NOMO-1 treated with DMSO at 0.1 percent for 48 hours (cell line): Measurements from ENCODE around the gene ATAT1.

Experiments used
- DNase-seq: peaks from one replicate; lab custom pipeline; 2025; ENCODE audit not compliant: unreplicated experiment; lab: John Stamatoyannopoulos, UW

The ATAT1 gene

DNA sequence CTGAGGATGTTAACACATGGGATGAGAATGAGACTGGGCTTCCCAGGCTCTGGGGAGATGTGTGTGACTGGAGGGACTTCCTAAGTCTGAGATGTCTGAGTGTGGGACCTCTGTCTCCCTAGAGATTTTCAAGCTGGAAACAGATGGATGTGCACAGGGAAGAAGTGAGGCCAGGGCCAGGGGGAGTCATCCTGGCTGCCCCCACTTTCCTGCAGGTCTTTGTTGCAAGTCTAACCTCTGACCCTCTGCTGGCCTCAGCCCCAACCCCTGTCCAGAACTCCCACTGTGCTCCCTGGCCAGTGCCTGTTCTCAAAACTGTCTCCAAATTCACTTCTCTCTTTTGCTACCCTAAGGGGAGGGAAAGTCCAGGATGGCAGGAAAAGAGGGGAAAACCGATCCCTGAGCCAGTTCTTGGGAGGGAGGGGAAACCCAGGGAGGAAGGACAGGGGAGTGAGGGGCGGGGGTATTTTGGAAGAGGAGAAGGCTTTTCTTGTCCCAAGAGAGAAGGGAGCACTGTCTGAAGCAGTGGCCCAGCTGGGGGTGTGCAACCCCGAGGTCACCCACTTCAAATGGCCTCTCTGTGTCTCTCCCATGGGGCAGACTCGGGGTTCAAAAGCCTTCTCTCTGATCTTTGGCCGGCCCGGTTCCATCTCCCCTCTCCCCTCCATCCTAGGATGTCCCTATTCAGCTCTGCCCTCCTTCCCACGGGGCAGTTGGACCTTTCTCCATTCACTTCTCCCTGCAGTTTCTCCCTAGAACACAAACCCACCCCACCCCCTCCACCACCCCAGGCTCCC lies 56.7 kb downstream of the ATAT1 start:
- no peak for DNase-seq

DNA sequence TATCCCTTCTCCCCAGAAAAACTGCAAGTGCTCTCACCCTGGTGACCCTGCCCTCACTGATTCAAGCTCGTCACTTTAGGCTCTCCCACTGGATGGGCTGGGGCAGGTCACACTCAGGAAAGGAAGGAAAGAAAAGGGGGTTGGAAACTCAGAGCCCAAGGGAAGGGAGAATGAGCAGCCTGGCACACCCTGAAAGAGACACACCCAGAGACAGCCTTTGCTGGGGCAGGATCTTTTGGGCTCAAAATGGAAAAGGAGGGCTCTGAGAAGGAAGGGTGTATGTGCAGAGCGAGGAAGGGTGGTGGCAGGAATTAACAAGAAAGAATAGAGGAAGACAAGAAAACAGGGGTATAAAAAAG lies 57.3 kb downstream of the ATAT1 start:
- DNase-seq, result no peak

DNA sequence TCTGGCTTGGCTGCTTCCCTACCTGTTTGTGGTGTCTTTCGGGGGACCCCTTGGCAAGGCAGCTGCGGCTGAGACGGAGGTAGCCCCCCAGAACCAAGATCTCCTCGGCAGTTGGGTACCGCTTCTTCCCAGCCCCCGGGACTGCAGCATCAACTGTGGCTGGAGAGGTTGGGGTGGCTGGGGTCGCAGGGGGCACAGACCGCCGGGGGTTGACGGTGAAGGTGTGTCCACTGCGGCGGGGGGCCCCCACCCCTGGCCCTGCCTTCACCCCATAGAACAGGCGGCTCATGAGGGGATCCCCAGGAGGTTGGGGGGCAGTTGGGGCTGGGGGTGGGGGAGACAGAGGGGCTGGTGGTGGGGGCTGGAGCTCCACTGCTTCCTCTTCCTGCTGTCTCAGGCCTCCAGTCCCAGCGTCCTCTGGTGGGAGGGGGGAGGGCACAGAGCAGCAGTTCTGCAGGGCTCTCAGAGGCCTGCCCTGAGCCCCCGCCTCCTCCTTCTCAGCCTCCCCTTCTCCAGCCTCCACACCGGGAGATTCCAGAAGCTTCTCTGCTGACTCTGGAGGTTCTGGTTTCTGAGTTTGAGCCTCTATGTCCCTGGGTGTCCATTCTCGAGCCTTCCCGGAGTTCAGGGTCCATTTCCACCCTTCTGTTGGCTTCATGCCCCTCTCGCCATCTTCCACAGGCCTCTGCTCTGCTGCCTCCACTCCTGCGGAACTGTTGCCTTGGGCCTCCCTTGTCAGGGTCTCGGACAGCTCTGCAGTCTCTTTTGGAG lies 57.9 kb downstream of the ATAT1 start:
- peak; percentile 64 for DNase-seq

DNA sequence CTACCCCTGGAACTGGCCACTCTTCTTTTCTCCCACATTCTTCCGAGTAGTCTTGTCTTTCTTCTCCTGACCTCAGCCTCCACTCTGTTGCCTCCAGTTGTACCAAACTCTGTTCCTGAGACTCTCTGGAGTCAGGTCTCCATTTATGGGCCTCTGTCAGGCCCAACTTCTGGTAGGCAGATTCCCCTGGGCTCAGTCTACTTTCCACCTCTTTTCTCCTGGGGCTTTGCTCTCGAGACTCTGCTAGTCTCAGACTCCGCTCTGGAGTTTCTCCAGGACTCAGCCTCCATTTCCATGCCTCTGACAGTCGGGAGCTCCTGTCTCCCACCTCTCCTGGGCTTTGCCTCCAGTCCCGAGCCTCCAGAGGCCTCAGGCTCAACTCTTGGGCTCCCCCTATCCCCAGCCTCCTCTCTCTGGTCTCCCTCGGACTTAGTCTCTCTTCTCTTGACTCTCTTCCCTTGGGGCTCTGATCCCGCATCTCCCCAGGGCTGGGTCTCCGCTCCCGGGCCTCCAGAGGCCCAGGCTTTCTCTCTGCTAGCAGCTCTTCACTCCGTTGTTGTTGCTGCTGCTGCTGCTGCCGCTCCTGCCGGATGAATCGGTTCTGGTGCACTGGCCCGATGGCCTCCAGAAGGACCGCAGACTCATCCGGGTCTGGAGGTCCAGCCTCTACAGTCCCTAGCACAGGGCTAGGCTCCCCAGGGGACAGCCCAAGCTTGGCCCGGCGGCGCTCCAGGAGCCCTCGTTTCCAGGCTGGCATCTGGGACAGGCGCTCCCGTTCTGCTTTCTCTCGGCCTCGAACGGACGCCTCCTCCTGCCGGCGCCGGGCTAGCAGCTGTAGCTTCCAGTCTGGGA lies 58.7 kb downstream of the ATAT1 start:
- DNase-seq, result peak; percentile 43

DNA sequence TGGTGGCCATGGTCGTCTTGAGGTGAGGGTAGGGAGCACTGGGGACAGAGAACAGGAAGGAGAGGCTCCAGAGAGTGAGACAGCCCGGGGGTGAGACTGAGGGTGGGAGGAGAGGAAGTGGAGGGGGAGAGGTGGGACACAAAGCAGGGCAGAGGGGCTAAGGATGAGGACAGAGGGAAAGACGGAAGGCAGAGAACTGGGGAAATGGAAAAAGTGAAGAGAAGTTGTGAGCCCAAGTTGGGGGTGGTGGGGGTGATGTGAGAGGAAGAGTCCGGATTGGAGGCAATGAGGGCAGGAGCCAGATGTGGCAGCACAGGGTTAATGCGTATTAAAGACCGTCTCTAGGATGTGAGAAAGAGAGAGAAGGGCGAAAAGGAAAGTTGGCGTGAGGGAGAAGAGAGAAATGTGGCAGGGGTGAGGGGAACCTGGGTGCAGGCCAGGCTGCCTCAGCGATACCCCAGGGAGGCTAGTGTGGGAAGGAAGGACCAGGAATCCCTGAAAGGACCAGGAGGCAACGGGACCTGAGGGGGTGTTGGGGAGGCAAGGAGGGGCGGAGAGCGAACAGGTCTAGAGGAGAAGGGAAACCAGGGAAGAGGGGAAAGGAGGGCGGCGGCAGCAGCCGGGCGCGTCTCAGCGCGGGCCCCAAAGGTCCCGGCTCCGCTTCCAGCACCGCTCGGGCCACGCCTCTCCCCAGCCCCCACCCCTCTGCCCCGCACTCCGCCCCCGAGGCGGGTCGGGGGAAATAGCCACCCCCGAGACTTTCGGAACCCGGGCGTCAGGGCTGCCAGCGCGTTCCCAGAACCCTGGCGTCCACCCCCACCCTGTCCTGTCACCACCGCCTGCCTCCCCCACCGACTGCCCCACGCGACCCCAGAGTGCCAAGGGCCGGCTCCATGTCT lies 59.6 kb downstream of the ATAT1 start, which contains the start of gene PPP1R18:
TSS of gene PPP1R18 (minus strand) at position 637 of the 899 bp plus-strand sequence. CDS start at position 10, 627 bp downstream.
- DNase-seq, result peak; percentile 42

DNA sequence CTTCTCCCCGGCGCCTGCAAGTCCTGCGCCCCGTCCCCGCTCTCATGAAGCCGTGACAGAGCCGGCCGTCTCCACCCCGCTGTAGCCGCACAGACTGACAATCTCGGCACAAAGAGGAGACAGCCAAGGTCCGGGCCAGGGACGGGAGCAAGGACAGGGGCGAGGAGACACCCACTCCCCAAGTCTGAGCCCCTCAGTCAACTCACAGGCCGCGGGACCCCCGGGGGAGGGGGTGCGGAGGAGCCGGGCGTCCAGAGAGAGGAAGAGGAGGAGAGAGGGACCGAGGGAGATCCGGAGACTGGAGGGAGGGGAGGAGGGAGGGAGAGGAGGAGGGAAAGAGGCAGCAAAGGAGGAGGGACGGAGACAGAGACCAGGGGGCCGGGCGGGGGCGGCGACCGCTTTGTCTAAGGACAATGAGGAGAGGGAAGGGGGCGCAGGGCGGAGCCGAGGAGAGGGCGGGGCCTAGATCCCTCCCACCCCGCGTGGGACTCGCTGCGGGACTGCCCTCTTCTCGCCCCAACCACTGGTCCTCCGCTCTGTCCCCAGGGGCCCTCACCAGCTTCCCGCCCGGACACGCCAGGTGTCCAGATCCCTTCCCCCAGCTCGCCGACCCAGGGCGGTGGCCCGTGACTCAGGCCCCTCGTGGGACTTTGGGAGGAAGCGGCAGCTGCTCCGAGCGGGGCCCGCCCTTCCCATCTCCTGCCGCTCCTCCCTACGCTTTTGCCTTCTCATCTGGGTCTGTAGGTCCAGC lies 60.4 kb downstream of the ATAT1 start:
- peak; percentile 88 for DNase-seq

DNA sequence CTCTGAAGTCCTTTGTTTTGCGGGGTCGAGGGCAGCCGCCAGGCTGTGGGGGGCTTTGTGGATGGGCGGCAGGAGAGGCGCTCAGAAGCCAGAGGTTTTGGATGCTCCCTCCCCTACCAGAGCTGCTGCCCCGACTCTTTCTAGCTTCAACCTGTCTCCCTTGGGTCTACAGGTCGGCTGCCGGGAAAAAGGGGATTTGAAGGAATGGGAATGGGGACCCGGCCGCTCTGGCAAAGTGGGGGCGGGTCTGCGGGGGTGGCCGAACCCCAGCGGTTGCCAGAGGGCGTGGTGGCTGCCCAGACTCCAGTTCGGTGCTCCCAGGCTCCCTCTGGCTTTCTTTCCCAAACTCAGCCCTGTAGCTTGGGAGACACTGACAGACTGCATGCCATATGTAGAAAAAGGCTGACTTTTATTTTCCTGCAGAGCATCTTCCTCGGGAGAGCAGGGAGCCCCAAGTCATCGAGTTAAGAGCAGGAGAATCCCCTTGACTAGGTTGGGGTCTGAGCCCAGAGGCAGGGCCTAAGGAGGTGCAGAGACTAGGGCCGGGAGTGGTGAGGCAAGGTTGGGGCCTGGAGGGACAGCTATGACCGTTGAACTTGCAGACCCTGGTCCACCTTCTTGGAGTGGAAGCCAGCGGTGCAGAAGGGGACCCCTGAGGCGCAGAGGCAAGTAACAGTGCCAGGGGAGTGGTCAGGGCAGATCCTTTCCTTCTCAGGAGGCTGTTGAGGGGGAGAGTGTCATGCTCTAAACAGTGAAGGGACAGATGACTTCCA lies 61.2 kb downstream of the ATAT1 start:
- DNase-seq, result no peak

DNA sequence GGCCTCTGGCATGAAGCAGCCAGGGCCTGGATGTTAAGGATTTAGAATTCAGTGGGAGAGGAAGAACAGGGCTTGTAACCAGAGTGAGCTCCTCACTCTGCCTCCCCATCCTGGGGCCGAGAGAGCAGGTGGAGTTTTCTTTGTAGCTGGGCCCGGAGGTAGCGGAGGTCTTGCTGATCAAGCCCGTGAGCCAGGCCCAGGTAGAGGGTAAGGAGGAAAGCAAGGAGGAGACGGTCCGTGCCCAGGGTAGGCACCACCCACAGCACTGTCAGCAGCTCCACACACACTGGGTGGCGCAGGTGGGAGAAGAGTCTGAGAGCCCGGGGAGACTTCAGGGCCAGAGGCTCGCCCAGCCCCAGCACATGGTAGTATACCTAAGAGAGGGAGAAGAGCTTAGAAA lies 61.9 kb downstream of the ATAT1 start:
- DNase-seq, result no peak

DNA sequence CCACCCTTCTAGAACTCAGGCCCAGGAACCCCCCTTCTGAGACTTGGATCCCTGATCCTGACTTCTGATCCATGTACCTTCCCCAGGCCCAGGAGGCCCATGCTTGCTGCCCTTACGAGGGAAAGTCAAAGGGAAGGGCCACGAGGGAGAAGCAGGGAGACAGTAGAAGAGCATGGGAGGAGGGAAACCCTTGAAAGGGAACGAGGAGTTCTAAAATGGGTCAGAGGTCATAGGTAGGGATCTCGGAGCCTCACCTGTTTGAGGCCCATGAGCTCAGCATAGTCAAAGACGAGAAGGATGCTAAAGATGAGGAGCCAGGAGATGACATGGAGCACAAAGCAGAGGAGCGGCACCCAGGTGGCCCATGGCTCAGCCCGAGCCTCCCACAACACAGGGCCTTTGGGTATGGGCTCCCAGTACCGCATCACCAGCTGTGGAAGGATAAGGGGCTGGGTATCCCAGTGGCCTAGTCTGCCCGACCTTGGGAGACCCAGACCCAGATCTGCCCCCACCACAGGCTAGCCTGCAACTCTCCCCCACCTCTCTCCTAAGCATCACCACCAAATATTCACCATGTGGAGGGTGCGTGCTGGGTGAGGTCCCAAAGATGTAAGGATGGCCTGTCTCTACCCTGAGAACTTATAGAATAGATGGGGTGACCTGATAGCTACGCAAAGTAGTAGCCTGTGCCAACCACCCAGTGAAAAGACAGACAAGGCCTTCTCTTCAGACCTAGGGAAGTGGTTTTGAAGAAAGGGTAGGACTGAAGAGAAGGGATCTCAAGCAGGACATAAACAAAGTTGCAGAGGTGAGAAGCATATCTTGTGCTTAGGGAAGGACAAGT lies 62.6 kb downstream of the ATAT1 start:
- DNase-seq, result no peak

DNA sequence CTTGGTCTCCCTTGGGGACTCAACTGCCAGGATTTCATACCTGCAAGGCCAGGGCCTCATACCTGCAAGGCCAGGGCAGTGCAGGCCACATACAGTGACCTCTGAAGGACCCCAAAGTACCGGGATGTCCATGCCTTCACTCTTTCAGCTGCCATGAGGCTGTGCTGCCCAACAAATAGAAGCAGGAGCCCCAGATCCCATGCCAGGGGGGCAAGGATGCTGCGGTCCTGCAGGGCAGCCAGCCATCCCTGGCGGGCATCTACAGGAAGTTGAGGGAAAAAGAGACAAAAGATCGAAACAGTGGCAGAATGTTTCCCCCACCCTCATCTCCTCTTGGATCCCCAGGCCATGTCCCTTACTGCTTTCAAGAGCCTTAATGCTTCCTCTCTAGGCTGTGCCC lies 63.3 kb downstream of the ATAT1 start:
- no peak for DNase-seq

DNA sequence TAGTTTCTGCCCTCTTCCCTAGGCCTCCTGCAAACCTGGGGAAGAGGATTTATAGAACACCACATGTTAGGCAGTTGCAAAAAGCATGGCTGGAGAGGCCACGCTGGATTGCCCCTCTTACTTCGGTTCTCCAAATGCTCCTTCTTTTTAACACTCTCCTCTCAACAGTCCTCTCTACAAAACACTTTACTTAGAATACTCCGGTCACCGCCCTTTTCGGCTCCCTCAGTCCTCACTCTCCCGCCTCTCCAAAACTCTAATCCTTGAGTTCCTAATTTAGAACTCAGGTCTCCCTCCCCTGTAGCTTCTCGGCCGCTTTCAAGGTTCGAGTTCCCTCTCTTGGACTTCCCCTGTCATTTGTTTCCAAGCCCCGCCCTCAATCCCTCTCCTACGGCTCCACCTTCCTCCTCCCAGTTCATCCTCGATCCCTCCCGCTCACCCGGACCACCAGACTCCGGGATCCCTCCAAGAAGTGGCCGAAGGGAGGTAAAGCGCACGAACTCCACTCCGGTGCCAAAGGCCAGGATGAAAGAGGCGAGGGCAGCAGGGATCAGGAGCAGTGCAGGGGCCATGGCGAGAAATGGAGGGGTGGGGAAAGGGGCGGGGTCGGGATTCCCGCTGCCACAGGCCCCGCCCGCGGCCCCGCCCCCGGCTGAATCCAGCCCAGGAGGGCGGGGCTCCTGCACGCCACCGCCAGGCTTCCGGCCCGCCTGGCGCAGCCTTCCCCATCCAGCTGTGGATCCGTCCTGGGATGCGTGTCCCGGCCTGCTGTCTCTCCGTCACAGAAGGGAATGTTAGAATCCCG lies 63.9 kb downstream of the ATAT1 start, which contains the start of gene NRM:
TSS of gene NRM (minus strand) at position 582 of the 805 bp plus-strand sequence. CDS start at position 572, 10 bp downstream.
- peak; percentile 78 for DNase-seq

DNA sequence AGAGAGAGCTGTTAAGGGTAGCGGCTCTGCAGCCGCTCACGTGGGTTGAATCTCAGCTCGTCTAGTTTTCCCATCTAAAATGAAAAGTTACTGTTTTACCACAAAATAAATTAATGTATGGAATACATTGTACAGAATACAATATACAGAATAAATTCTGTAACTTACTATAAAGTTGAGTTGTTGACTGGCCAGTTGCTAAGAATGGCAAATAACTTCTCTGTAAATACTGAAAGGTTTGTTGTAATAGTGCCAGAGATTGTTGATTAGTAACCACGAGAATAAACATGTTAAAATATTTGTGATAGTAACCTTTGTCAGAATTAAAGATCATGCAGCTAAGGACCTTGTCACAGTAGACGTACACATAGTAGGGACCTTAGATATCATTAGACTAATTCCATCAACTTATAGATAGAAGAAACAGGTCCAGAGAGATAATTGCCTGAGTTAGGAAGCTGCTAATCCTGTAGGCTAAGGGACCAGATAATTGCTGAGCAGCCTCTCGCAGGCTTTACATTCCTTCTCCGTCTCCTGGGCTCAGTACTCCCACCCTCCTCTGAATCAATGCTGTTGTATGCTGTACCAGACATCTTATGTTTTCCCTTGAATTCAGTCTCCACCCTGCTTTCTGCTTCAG lies 64.7 kb downstream of the ATAT1 start:
- DNase-seq, result no peak
